Lower lobe of right lung (tissue), 2 donors: ENCODE measurements around the gene BAG2. TPM values are rescaled to one million over a fixed set of nuclear protein-coding genes. Genes with fewer than 3 reads are reported as not detected.

ENCODE experiments used
- ATAC-seq, 2 donors: fragments of 200-7000 bp; cut with Tn5 transposase; one replicate each; pipeline ENCODE4 v1.9.1; 2020 to 2022; ENCODE audit warnings: mild to moderate bottlenecking in 2 of 2, moderate library complexity in 2 of 2
- DNase-seq: peaks from one replicate; pipeline ENCODE4 v3.0.0-alpha.2; 2020
- H3K27ac ChIP-seq: fragments of 200-600 bp; one replicate; pipeline ENCODE4 v1.8.0; 2022
- H3K27me3 ChIP-seq: fragments of 200-600 bp; one replicate; pipeline ENCODE4 v1.8.0; 2022; ENCODE audit warnings: low read depth
- H3K36me3 ChIP-seq: fragments of 200-600 bp; one replicate; pipeline ENCODE4 v1.8.0; 2022; ENCODE audit warnings: mild to moderate bottlenecking
- H3K4me1 ChIP-seq: fragments of 200-600 bp; one replicate; pipeline ENCODE4 v1.8.0; 2022
- H3K4me3 ChIP-seq: fragments of 200-600 bp; one replicate; pipeline ENCODE4 v1.8.0; 2022; ENCODE audit warnings: mild to moderate bottlenecking
- H3K9me3 ChIP-seq: fragments of 200-600 bp; one replicate; pipeline ENCODE4 v1.8.0; 2022
- CTCF ChIP-seq: fragments of 200-600 bp; IDR thresholded peaks from one replicate; pipeline ENCODE4 v1.8.0; 2022; ENCODE audit warnings: antibody characterized with exemption, mild to moderate bottlenecking
- intact Hi-C: fragments of 100-400 bp; cut with DNase I; formaldehyde crosslinking; loops from one replicate; pipeline ENCODE4 v1.11.0; 2022
- total RNA-seq: library from RNA; stranded (reverse); fragmentation: NEBNext Ultra II Directional; extraction: Animal tissue kit (Norgen Biotek cat#: 25700); gene quantifications from one replicate; pipeline ENCODE4 v1.2.1, GENCODE V29; 2021
- donor health status: DM: no; HTN: yes; CAD: no; lungs with severe emphysema.

Gene BAG2
- total RNA-seq, 1 donor from 2014 or later: 5.1 TPM

GRCh38 chr6:57143690-57144089 lies 28.4 kb upstream of the BAG2 start:
- no peaks in the 10 kb centered on the region for H3K27me3 ChIP-seq
- no peaks in the 10 kb centered on the region for H3K9me3 ChIP-seq
- H3K36me3 ChIP-seq: peaks cover 42% of the 10 kb centered on the region
- H3K27ac ChIP-seq: no peak overlapping the region
- H3K4me1 ChIP-seq: no peaks in the 10 kb centered on the region
- no peak overlapping the region for H3K4me3 ChIP-seq
- intact Hi-C loops: no loop called here
- DNase-seq (no peak), ATAC-seq (no peak)
- no peak for TF ChIP-seq CTCF

- no peak for TF ChIP-seq CTCF
- Histone ChIP-seq H3K27ac (no peak overlapping the region), H3K4me3 (no peak overlapping the region), H3K27me3 (no peaks in the 10 kb centered on the region), H3K36me3 (peaks cover 56% of the 10 kb centered on the region), H3K9me3 (no peaks in the 10 kb centered on the region), H3K4me1 (no peaks in the 10 kb centered on the region)
- intact Hi-C loops: no loop called here
- no peak for DNase-seq
- ATAC-seq: no peak
Measured at GRCh38 chr6:57147401-57147800, 24.7 kb upstream of the BAG2 start.

- H3K36me3 ChIP-seq: peaks cover 58% of the 10 kb centered on the region
Measured at GRCh38 chr6:57147955-57148858, 23.9 kb upstream of the BAG2 start.

GRCh38 chr6:57158658-57159057 lies 13.5 kb upstream of the BAG2 start:
- no peaks in the 10 kb centered on the region for H3K4me1 ChIP-seq
- intact Hi-C loops: no loop called here
- H3K4me3 ChIP-seq: no peak overlapping the region
- H3K9me3 ChIP-seq: no peaks in the 10 kb centered on the region
- ATAC-seq (no peak), DNase-seq (no peak)
- no peak overlapping the region for H3K27ac ChIP-seq
- H3K27me3 ChIP-seq: no peaks in the 10 kb centered on the region
- H3K36me3 ChIP-seq: peaks cover 51% of the 10 kb centered on the region
- TF ChIP-seq CTCF: no peak

More at GRCh38 chr6:57147955-57148858, 23.9 kb upstream of the BAG2 start:
- H3K9me3 ChIP-seq: no peaks in the 10 kb centered on the region
- DNase-seq (no peak), ATAC-seq (no peak)
- no peak for TF ChIP-seq CTCF
- intact Hi-C loops: no loop called here
- H3K27ac ChIP-seq: no peak overlapping the region
- no peak overlapping the region for H3K4me3 ChIP-seq
- no peaks in the 10 kb centered on the region for H3K4me1 ChIP-seq
- H3K27me3 ChIP-seq: no peaks in the 10 kb centered on the region

- Histone ChIP-seq H3K4me3 (no peak overlapping the region), H3K36me3 (peaks cover 50% of the 10 kb centered on the region), H3K4me1 (no peaks in the 10 kb centered on the region), H3K27me3 (no peaks in the 10 kb centered on the region), H3K9me3 (no peaks in the 10 kb centered on the region), H3K27ac (no peak overlapping the region)
- intact Hi-C loops: no loop called here
- DNase-seq (no peak), ATAC-seq (no peak)
- TF ChIP-seq CTCF: no peak
Measured at GRCh38 chr6:57159127-57159526, 13.0 kb upstream of the BAG2 start.
